HepG2 (cell line): ENCODE data around the gene C17orf58. TPM values are rescaled to one million over a fixed set of nuclear protein-coding genes. Genes with fewer than 3 reads are reported as not detected.
A peak's percentile ranks its signal among the peaks of the same experiment; 100 is the strongest.

Source experiments
- ADNP ChIP-seq: sonication (generic); formaldehyde crosslinking; IDR thresholded peaks from 2 replicates; pipeline ENCODE4 v1.4.0; 2020; ENCODE audit warnings: missing genetic modification reagents
- CENPBD1 ChIP-seq: sonication (generic); formaldehyde crosslinking; IDR thresholded peaks from 2 replicates; pipeline ENCODE4 v1.8.0; 2022; ENCODE audit warnings: missing genetic modification reagents, low read depth, mild to moderate bottlenecking, borderline replicate concordance
- FOXA3 ChIP-seq: IDR thresholded peaks from 2 replicates; pipeline ENCODE4 v1.6.1; 2016; ENCODE audit warnings: missing genetic modification reagents, missing compliant biosample characterization
- FOXP4 ChIP-seq: sonication (generic); formaldehyde crosslinking; IDR thresholded peaks from 2 replicates; pipeline ENCODE4 v1.4.0; 2020; ENCODE audit warnings: missing genetic modification reagents
- KAT7 ChIP-seq: IDR thresholded peaks from 2 replicates; pipeline ENCODE4 v1.6.1; 2018; ENCODE audit warnings: borderline replicate concordance, missing compliant biosample characterization
- KDM1A ChIP-seq: IDR thresholded peaks from 2 replicates; pipeline ENCODE4 v1.6.1; 2016; ENCODE audit warnings: missing compliant biosample characterization
- KDM2A ChIP-seq: sonication (generic); formaldehyde crosslinking; IDR thresholded peaks from 2 replicates; pipeline ENCODE4 v1.4.0; 2020; ENCODE audit warnings: low read depth, missing genetic modification reagents, borderline replicate concordance
- MXD4 ChIP-seq: IDR thresholded peaks from 2 replicates; pipeline ENCODE4 v1.6.1; 2016; ENCODE audit warnings: mild to moderate bottlenecking, missing biosample characterization, missing genetic modification reagents
- NBN ChIP-seq: fragments of 450-650 bp; conservative IDR thresholded peaks from 2 replicates; pipeline ENCODE4 v1.6.1; 2017
- PCBP1 ChIP-seq: fragments of 200-400 bp; formaldehyde crosslinking; IDR thresholded peaks from 2 replicates; pipeline ENCODE4 v1.6.1; 2017; ENCODE audit warnings: mild to moderate bottlenecking, low read depth, low read length, borderline replicate concordance
- POGZ ChIP-seq: sonication (generic); formaldehyde crosslinking; IDR thresholded peaks from 2 replicates; pipeline ENCODE4 v1.4.0; 2020; ENCODE audit warnings: mild to moderate bottlenecking, missing genetic modification reagents
- RARA ChIP-seq: IDR thresholded peaks from 2 replicates; pipeline ENCODE4 v1.6.1; 2016; ENCODE audit warnings: missing genetic modification reagents, missing compliant biosample characterization
- REL ChIP-seq: sonication (generic); formaldehyde crosslinking; conservative IDR thresholded peaks from 2 replicates; pipeline ENCODE4 v1.8.0; 2022; ENCODE audit warnings: mild to moderate bottlenecking, missing genetic modification reagents, moderate library complexity
- TRIM22 ChIP-seq: fragments of 450-650 bp; IDR thresholded peaks from 2 replicates; pipeline ENCODE4 v1.6.1; 2017
- TSC22D2 ChIP-seq: sonication (generic); formaldehyde crosslinking; IDR thresholded peaks from 2 replicates; pipeline ENCODE4 v1.5.1; 2020; ENCODE audit warnings: missing genetic modification reagents, mild to moderate bottlenecking, borderline replicate concordance
- ZNF713 ChIP-seq: sonication (generic); formaldehyde crosslinking; IDR thresholded peaks from 2 replicates; pipeline ENCODE4 v1.4.0; 2020; ENCODE audit warnings: mild to moderate bottlenecking, missing genetic modification reagents
- polyA plus RNA-seq, 8 experiments: library from polyadenylated mRNA; depleted of rRNA in 3 of 8; stranded (reverse) in 7 of 8; unstranded in 1 of 8; fragments of >200 nt; fragmentation: Illumina TruSeq in 4 of 8; extraction: Trizol in 4 of 8; gene quantifications; 2 replicates each; pipeline versions ENCODE4 v1.2.1 to v1.2.3, GENCODE V29; 2011 to 2016; ENCODE audit warnings: low read depth in 4 of 8, missing spikeins in 1 of 8, mixed read lengths in 1 of 8; ENCODE audit not compliant: insufficient read depth in 1 of 8
- total RNA-seq, 5 experiments: library from RNA; depleted of rRNA; stranded (reverse); fragments of >200 nt; fragmentation: Illumina TruSeq; extraction: Trizol; gene quantifications; 2 replicates each; pipeline ENCODE4 v1.2.3, GENCODE V29; 2016; ENCODE audit warnings: low read depth in 1 of 5
- TF ChIP-seq, protein P1 (sequence below): sonication (generic); formaldehyde crosslinking; IDR thresholded peaks from 2 replicates; pipeline ENCODE4 v1.5.1; 2020; ENCODE audit warnings: missing genetic modification reagents, mild to moderate bottlenecking, borderline replicate concordance
- TF ChIP-seq, protein P2 (sequence below): sonication (generic); formaldehyde crosslinking; IDR thresholded peaks from 2 replicates; pipeline ENCODE4 v1.5.1; 2020; ENCODE audit warnings: mild to moderate bottlenecking, missing genetic modification reagents, borderline replicate concordance

C17orf58 gene
- total and polyA plus RNA-seq, 2 of the 13 experiments (the other 11 are each of a cell fraction or from before 2014, with no cell fraction given) = 15.6 to 15.8 TPM

- no peak; the same call in 1 of the 2 replicates for TF ChIP-seq FOXP4
- TF ChIP-seq PCBP1 = 0 out of 2 replicates have a peak, but pooled peaks have one; percentile 63
- TF ChIP-seq, protein P1, sequence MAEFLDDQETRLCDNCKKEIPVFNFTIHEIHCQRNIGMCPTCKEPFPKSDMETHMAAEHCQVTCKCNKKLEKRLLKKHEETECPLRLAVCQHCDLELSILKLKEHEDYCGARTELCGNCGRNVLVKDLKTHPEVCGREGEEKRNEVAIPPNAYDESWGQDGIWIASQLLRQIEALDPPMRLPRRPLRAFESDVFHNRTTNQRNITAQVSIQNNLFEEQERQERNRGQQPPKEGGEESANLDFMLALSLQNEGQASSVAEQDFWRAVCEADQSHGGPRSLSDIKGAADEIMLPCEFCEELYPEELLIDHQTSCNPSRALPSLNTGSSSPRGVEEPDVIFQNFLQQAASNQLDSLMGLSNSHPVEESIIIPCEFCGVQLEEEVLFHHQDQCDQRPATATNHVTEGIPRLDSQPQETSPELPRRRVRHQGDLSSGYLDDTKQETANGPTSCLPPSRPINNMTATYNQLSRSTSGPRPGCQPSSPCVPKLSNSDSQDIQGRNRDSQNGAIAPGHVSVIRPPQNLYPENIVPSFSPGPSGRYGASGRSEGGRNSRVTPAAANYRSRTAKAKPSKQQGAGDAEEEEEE (CRISPR knock-in tag) = no peak
- TF ChIP-seq, protein P2, sequence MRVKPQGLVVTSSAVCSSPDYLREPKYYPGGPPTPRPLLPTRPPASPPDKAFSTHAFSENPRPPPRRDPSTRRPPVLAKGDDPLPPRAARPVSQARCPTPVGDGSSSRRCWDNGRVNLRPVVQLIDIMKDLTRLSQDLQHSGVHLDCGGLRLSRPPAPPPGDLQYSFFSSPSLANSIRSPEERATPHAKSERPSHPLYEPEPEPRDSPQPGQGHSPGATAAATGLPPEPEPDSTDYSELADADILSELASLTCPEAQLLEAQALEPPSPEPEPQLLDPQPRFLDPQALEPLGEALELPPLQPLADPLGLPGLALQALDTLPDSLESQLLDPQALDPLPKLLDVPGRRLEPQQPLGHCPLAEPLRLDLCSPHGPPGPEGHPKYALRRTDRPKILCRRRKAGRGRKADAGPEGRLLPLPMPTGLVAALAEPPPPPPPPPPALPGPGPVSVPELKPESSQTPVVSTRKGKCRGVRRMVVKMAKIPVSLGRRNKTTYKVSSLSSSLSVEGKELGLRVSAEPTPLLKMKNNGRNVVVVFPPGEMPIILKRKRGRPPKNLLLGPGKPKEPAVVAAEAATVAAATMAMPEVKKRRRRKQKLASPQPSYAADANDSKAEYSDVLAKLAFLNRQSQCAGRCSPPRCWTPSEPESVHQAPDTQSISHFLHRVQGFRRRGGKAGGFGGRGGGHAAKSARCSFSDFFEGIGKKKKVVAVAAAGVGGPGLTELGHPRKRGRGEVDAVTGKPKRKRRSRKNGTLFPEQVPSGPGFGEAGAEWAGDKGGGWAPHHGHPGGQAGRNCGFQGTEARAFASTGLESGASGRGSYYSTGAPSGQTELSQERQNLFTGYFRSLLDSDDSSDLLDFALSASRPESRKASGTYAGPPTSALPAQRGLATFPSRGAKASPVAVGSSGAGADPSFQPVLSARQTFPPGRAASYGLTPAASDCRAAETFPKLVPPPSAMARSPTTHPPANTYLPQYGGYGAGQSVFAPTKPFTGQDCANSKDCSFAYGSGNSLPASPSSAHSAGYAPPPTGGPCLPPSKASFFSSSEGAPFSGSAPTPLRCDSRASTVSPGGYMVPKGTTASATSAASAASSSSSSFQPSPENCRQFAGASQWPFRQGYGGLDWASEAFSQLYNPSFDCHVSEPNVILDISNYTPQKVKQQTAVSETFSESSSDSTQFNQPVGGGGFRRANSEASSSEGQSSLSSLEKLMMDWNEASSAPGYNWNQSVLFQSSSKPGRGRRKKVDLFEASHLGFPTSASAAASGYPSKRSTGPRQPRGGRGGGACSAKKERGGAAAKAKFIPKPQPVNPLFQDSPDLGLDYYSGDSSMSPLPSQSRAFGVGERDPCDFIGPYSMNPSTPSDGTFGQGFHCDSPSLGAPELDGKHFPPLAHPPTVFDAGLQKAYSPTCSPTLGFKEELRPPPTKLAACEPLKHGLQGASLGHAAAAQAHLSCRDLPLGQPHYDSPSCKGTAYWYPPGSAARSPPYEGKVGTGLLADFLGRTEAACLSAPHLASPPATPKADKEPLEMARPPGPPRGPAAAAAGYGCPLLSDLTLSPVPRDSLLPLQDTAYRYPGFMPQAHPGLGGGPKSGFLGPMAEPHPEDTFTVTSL = peak; percentile 64; the same call in 1 of the 2 replicates
- TF ChIP-seq KDM2A (CRISPR knock-in tag) = peak; percentile 92
- TF ChIP-seq MXD4 (CRISPR knock-in tag) = peak; percentile 99
- TF ChIP-seq POGZ = peak; percentile 93
- TF ChIP-seq TSC22D2 = no peak; the same call in 1 of the 2 replicates
- TF ChIP-seq RARA (CRISPR knock-in tag) = peak; percentile 35; the same call in 1 of the 2 replicates
- TF ChIP-seq CENPBD1 (CRISPR knock-in tag) = no peak
- no peak for TF ChIP-seq NBN
- TF ChIP-seq ZNF713 (CRISPR knock-in tag) = peak; percentile 20; the same call in 1 of the 2 replicates
- TF ChIP-seq KDM1A (CRISPR knock-in tag) = no peak
- TF ChIP-seq ADNP = no peak
- TF ChIP-seq KAT7 (CRISPR knock-in tag) = peak; percentile 91; the same call in 1 of the 2 replicates
- TF ChIP-seq FOXA3 (CRISPR knock-in tag) = no peak; the same call in 1 of the 2 replicates
- peak; percentile 94 for TF ChIP-seq REL (CRISPR knock-in tag)
- TF ChIP-seq TRIM22 = no peak
Measured at GRCh38 chr17:68035523-68036303, 39.4 kb upstream of the C17orf58 start, which contains the start of gene KPNA2 (continued).
